GM23338 (cell line): ENCODE data around the gene MRPS21. TPM values are rescaled to one million over a fixed set of nuclear protein-coding genes. Genes with fewer than 3 reads are reported as not detected.
A peak's percentile ranks its signal among the peaks of the same experiment; 100 is the strongest.

Source experiments
- ATAC-seq: fragments of 200-7000 bp; cut with Tn5 transposase; 3 replicates; pipeline ENCODE4 v1.9.1; 2020
- DNase-seq: peaks from one replicate; pipeline ENCODE4 v3.0.0-alpha.2; 2015; ENCODE audit warnings: low spot score
- H2AFZ ChIP-seq: fragments of 200-600 bp; sonication (generic); 2 replicates; pipeline ENCODE4 v1.8.0; 2016; ENCODE audit warnings: antibody characterized with exemption, mild to moderate bottlenecking, moderate library complexity
- H3F3A ChIP-seq: fragments of 200-600 bp; sonication (generic); replicated peaks from 2 replicates; pipeline ENCODE4 v1.8.0; 2017; ENCODE audit warnings: antibody characterized with exemption, mixed run types, low read depth
- H3K27ac ChIP-seq: fragments of 200-600 bp; sonication (generic); 2 replicates; pipeline ENCODE4 v1.6.1; 2016; ENCODE audit warnings: low read depth
- H3K27me3 ChIP-seq: fragments of 200-600 bp; sonication (generic); 2 replicates; pipeline ENCODE4 v1.8.0; 2016; ENCODE audit warnings: mild to moderate bottlenecking, mixed run types, moderate library complexity; ENCODE audit not compliant: insufficient read depth
- H3K36me3 ChIP-seq: fragments of 200-600 bp; sonication (generic); 2 replicates; pipeline ENCODE4 v1.8.0; 2016; ENCODE audit warnings: mild to moderate bottlenecking; ENCODE audit not compliant: insufficient read depth
- H3K4me1 ChIP-seq: fragments of 200-600 bp; sonication (generic); 2 replicates; pipeline ENCODE4 v1.8.0; 2016; ENCODE audit warnings: mild to moderate bottlenecking, moderate library complexity; ENCODE audit not compliant: insufficient read depth
- H3K4me2 ChIP-seq: fragments of 200-600 bp; sonication (generic); 2 replicates; pipeline ENCODE4 v1.7.1; 2017; ENCODE audit warnings: mixed run types
- H3K4me3 ChIP-seq: fragments of 200-600 bp; sonication (generic); 2 replicates; pipeline ENCODE4 v1.6.1; 2016; ENCODE audit warnings: mixed run types
- H3K79me2 ChIP-seq: fragments of 200-600 bp; sonication (generic); replicated peaks from 2 replicates; pipeline ENCODE4 v1.8.0; 2017; ENCODE audit warnings: mild to moderate bottlenecking; ENCODE audit not compliant: insufficient read depth
- H3K9me2 ChIP-seq: fragments of 200-600 bp; sonication (generic); 2 replicates; pipeline ENCODE4 v1.8.0; 2017; ENCODE audit not compliant: insufficient read depth
- H4K20me1 ChIP-seq: fragments of 200-600 bp; sonication (generic); replicated peaks from 2 replicates; pipeline ENCODE4 v1.8.0; 2017; ENCODE audit warnings: mild to moderate bottlenecking; ENCODE audit not compliant: insufficient read depth
- H3K27ac Mint-ChIP-seq: 2 replicates; pipeline ENCODE4 v1.8.0; 2020; ENCODE audit warnings: inconsistent platforms, mild to moderate bottlenecking, moderate library complexity, mixed read lengths
- H3K27me3 Mint-ChIP-seq: 3 replicates; pipeline ENCODE4 v1.8.0; 2022; ENCODE audit warnings: low read depth, mild to moderate bottlenecking, moderate library complexity, mixed read lengths, inconsistent platforms; ENCODE audit not compliant: insufficient read depth, poor library complexity
- H3K36me3 Mint-ChIP-seq: 3 replicates; pipeline ENCODE4 v1.8.0; 2021; ENCODE audit warnings: low read depth, mild to moderate bottlenecking, inconsistent platforms, moderate library complexity, mixed read lengths
- H3K4me1 Mint-ChIP-seq: 3 replicates; pipeline ENCODE4 v1.8.0; 2020; ENCODE audit warnings: mild to moderate bottlenecking, inconsistent platforms, mixed read lengths
- H3K4me3 Mint-ChIP-seq: 3 replicates; pipeline ENCODE4 v1.8.0; 2021; ENCODE audit warnings: moderate library complexity, mild to moderate bottlenecking, inconsistent platforms, mixed read lengths
- H3K9me3 Mint-ChIP-seq: 3 replicates; pipeline ENCODE4 v1.8.0; 2020; ENCODE audit warnings: moderate library complexity, mild to moderate bottlenecking, inconsistent platforms, mixed read lengths
- CREB1 ChIP-seq: fragments of 250-450 bp; sonication (Bioruptor Pico); IDR thresholded peaks from 2 replicates; pipeline ENCODE4 v1.5.0; 2020; ENCODE audit warnings: low read depth, mild to moderate bottlenecking, moderate library complexity
- EZH2 ChIP-seq: fragments of 200-600 bp; sonication (generic); IDR thresholded peaks from one replicate; pipeline ENCODE4 v1.8.0; 2017; ENCODE audit warnings: antibody characterized with exemption, mild to moderate bottlenecking, low read depth; ENCODE audit not compliant: unreplicated experiment
- JUNB ChIP-seq: IDR thresholded peaks from one replicate; pipeline ENCODE4 v1.6.1; 2016; ENCODE audit warnings: antibody characterized with exemption; ENCODE audit not compliant: unreplicated experiment
- NANOG ChIP-seq: IDR thresholded peaks from 2 replicates; pipeline ENCODE4 v1.6.1; 2016; ENCODE audit warnings: antibody characterized with exemption, borderline replicate concordance
- POLR2AphosphoS5 ChIP-seq: IDR thresholded peaks from 2 replicates; pipeline ENCODE4 v1.6.1; 2016; ENCODE audit warnings: antibody characterized with exemption, low read depth
- REST ChIP-seq: IDR thresholded peaks from one replicate; pipeline ENCODE4 v1.6.1; 2018; ENCODE audit warnings: antibody characterized with exemption; ENCODE audit not compliant: unreplicated experiment
- STAT1 ChIP-seq: IDR thresholded peaks from one replicate; pipeline ENCODE4 v1.6.1; 2016; ENCODE audit warnings: antibody characterized with exemption; ENCODE audit not compliant: unreplicated experiment
- ZNF114 ChIP-seq: fragments of 250-450 bp; sonication (Bioruptor Pico); IDR thresholded peaks from 2 replicates; pipeline ENCODE4 v1.5.0; 2020; ENCODE audit warnings: mild to moderate bottlenecking, moderate library complexity
- ZNF331 ChIP-seq: fragments of 250-450 bp; sonication (Bioruptor Pico); IDR thresholded peaks from 2 replicates; pipeline ENCODE4 v1.5.0; 2020; ENCODE audit warnings: low read depth, mild to moderate bottlenecking, moderate library complexity
- polyA plus RNA-seq: library from polyadenylated mRNA; unstranded; fragments of >200 nt; fragmentation: Nextera tagmentation; extraction: Ambion mirVana; gene quantifications from 2 replicates; pipeline ENCODE4 v1.2.1, GENCODE V29; 2016
- total RNA-seq: library from RNA; depleted of rRNA; stranded (reverse); fragments of >200 nt; shearing (Covaris generic); gene quantifications from 2 replicates; pipeline ENCODE4 v1.2.3, GENCODE V29; 2014
- TF ChIP-seq, protein P1 (sequence below), 2 experiments: fragments of 200-600 bp in 1 of 2; sonication (generic) in 1 of 2; conservative IDR thresholded peaks; 2 replicates each; pipeline versions ENCODE4 v1.5.1 to v1.6.1; 2016 to 2017; ENCODE audit warnings: antibody characterized with exemption in 2 of 2, low read depth in 2 of 2, mild to moderate bottlenecking in 2 of 2, moderate library complexity in 1 of 2

The MRPS21 gene
- total and polyA plus RNA-seq, 2 experiments from 2014 or later: 51.2 to 313 TPM

- Histone ChIP-seq H3F3A (peaks cover 33% of the 10 kb centered on the region), H3K27me3 (no peaks in the 10 kb centered on the region), H3K4me3 (no peak overlapping the region), H3K79me2 (peaks cover 30% of the 10 kb centered on the region), H4K20me1 (peaks cover 10% of the 10 kb centered on the region), H3K9me2 (no peaks in the 10 kb centered on the region), H3K36me3 (peaks cover 25% of the 10 kb centered on the region; the same call in 1 of the 2 replicates), H2AFZ (no peak overlapping the region), H3K4me2 (no peak overlapping the region), H3K27ac (0 out of 2 replicates have a peak overlapping the region, but pooled peaks have one; percentile 55), H3K4me1 (peaks cover 19% of the 10 kb centered on the region)
- peaks cover 69% of the 10 kb centered on the region for H3K36me3 Mint-ChIP-seq
- DNase-seq: no peak
- ATAC-seq: no peak
- H3K27me3 Mint-ChIP-seq: peaks cover 21% of the 10 kb centered on the region
- H3K4me3 Mint-ChIP-seq: no peak overlapping the region
- H3K4me1 Mint-ChIP-seq: peaks cover 25% of the 10 kb centered on the region
- no peak overlapping the region for H3K27ac Mint-ChIP-seq
- no peaks in the 10 kb centered on the region for H3K9me3 Mint-ChIP-seq
- TF ChIP-seq CREB1 (CRISPR knock-in tag) (no peak), POLR2AphosphoS5 (no peak), JUNB (no peak)
- TF ChIP-seq, protein P1, sequence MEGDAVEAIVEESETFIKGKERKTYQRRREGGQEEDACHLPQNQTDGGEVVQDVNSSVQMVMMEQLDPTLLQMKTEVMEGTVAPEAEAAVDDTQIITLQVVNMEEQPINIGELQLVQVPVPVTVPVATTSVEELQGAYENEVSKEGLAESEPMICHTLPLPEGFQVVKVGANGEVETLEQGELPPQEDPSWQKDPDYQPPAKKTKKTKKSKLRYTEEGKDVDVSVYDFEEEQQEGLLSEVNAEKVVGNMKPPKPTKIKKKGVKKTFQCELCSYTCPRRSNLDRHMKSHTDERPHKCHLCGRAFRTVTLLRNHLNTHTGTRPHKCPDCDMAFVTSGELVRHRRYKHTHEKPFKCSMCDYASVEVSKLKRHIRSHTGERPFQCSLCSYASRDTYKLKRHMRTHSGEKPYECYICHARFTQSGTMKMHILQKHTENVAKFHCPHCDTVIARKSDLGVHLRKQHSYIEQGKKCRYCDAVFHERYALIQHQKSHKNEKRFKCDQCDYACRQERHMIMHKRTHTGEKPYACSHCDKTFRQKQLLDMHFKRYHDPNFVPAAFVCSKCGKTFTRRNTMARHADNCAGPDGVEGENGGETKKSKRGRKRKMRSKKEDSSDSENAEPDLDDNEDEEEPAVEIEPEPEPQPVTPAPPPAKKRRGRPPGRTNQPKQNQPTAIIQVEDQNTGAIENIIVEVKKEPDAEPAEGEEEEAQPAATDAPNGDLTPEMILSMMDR (conservative IDR thresholded peaks at IDR 0.05; ENCODE audit: low read depth in 2 of 2): 0 out of 4 replicates have a peak, but pooled peaks of 1 of the 2 experiments have one; percentile 6
Measured at GRCh38 chr1:150262388-150263320, 31.0 kb upstream of the MRPS21 start.

GRCh38 chr1:150263549-150263948, 30.1 kb upstream of the MRPS21 start:
- Histone ChIP-seq H3K36me3 (peaks cover 25% of the 10 kb centered on the region; the same call in 1 of the 2 replicates), H3K27me3 (no peaks in the 10 kb centered on the region), H3K4me2 (no peak overlapping the region), H3F3A (peaks cover 24% of the 10 kb centered on the region), H3K79me2 (peaks cover 30% of the 10 kb centered on the region), H3K4me3 (no peak overlapping the region), H4K20me1 (peaks cover 10% of the 10 kb centered on the region), H3K9me2 (no peaks in the 10 kb centered on the region), H2AFZ (no peak overlapping the region), H3K27ac (no peak overlapping the region), H3K4me1 (peaks cover 23% of the 10 kb centered on the region)
- no peak for ATAC-seq
- H3K36me3 Mint-ChIP-seq: peaks cover 75% of the 10 kb centered on the region
- H3K4me1 Mint-ChIP-seq: peaks cover 28% of the 10 kb centered on the region
- DNase-seq: no peak
- H3K4me3 Mint-ChIP-seq: no peak overlapping the region
- peaks cover 28% of the 10 kb centered on the region for H3K27me3 Mint-ChIP-seq
- H3K27ac Mint-ChIP-seq: no peak overlapping the region
- H3K9me3 Mint-ChIP-seq: no peaks in the 10 kb centered on the region; the same call in 2 of the 3 replicates
- TF ChIP-seq ZNF331 (CRISPR knock-in tag): no peak
- no peak for TF ChIP-seq ZNF114 (CRISPR knock-in tag)
- TF ChIP-seq NANOG: no peak
- TF ChIP-seq JUNB: no peak
- TF ChIP-seq, protein P1 (conservative IDR thresholded peaks at IDR 0.05; ENCODE audit: low read depth in 2 of 2): no peak
- TF ChIP-seq CREB1 (CRISPR knock-in tag): no peak
- no peak for TF ChIP-seq REST
- TF ChIP-seq EZH2: no peak
- TF ChIP-seq STAT1: no peak
